SK-N-SH (cell line): ENCODE results near the gene POLR3B. TPM values are rescaled to one million over a fixed set of nuclear protein-coding genes. Genes with fewer than 3 reads are reported as not detected.
A peak's percentile ranks its signal among the peaks of the same experiment; 100 is the strongest.

Source experiments
- CTCF ChIA-PET: fragments of 300-600, 350-600 bp; formaldehyde crosslinking; extraction: SDS; loops from one replicate; lab custom pipeline; 2021; lab: Yijun Ruan, JAX
- POLR2A ChIA-PET: fragments of 350-600 bp; sonication (Branson Sonifier 250); formaldehyde crosslinking; extraction: SDS; loops from one replicate; lab custom pipeline; 2020; ENCODE audit warnings: antibody characterized with exemption, inconsistent platforms; lab: Yijun Ruan, JAX
- DNase-seq: peaks from one replicate; pipeline ENCODE4 v3.0.0; 2012
- H2AFZ ChIP-seq: fragments of 200-600 bp; sonication (generic); 2 replicates; pipeline ENCODE4 v1.8.1; 2016; ENCODE audit warnings: antibody characterized with exemption, mild to moderate bottlenecking, low read depth
- H3F3A ChIP-seq: fragments of 200-600 bp; sonication (generic); replicated peaks from 2 replicates; pipeline ENCODE3; 2016; ENCODE audit warnings: antibody characterized with exemption, mild to moderate bottlenecking; ENCODE audit not compliant: insufficient read depth
- H3K27ac ChIP-seq, 2 experiments: fragments of 200-500 bp in 1 of 2; fragments of 200-600 bp in 1 of 2; sonication (Bioruptor generic) in 1 of 2; sonication (generic), shearing (Covaris generic) in 1 of 2; 2 replicates each; pipeline versions ENCODE4 v1.5.1 to v1.6.1; 2014 to 2016; ENCODE audit warnings: low read depth in 2 of 2, inconsistent platforms in 1 of 2, low read length in 1 of 2, mild to moderate bottlenecking in 1 of 2, mixed read lengths in 1 of 2
- H3K27me3 ChIP-seq: fragments of 200-600 bp; sonication (generic), shearing (Covaris generic); 2 replicates; pipeline ENCODE4 v1.6.1; 2016; ENCODE audit warnings: mixed run types; ENCODE audit not compliant: insufficient read depth
- H3K36me3 ChIP-seq, 2 experiments: fragments of 200-500 bp in 1 of 2; fragments of 200-600 bp in 1 of 2; sonication (Bioruptor generic) in 1 of 2; sonication (generic) in 1 of 2; replicated peaks in 1 of 2; 2 replicates each; pipeline versions ENCODE3 to v1.5.1; 2014 to 2016; ENCODE audit warnings: low read length in 1 of 2, mild to moderate bottlenecking in 1 of 2; ENCODE audit not compliant: insufficient read depth in 2 of 2, control insufficient read depth in 1 of 2
- H3K4me1 ChIP-seq, 2 experiments: fragments of 200-500 bp in 1 of 2; fragments of 200-600 bp in 1 of 2; sonication (Bioruptor generic) in 1 of 2; sonication (generic), shearing (Covaris generic) in 1 of 2; 2 replicates each; pipeline versions ENCODE4 v1.5.1 to v1.6.1; 2014 to 2016; ENCODE audit warnings: low read depth in 1 of 2, low read length in 1 of 2, mixed run types in 1 of 2; ENCODE audit not compliant: insufficient read depth in 2 of 2, control insufficient read depth in 1 of 2
- H3K4me2 ChIP-seq: fragments of 200-600 bp; sonication (generic), shearing (Covaris generic); 2 replicates; pipeline ENCODE4 v1.6.1; 2017; ENCODE audit warnings: mixed run types
- H3K4me3 ChIP-seq, 2 experiments: fragments of 200-500 bp in 1 of 2; fragments of 200-600 bp in 1 of 2; sonication (Bioruptor generic) in 1 of 2; sonication (generic), shearing (Covaris generic) in 1 of 2; 2 replicates each; pipeline versions ENCODE4 v1.5.1 to v1.8.1; 2014 to 2016; ENCODE audit warnings: low read depth in 2 of 2, inconsistent platforms in 1 of 2, low read length in 1 of 2, mild to moderate bottlenecking in 1 of 2, mixed read lengths in 1 of 2, moderate library complexity in 1 of 2
- H3K79me2 ChIP-seq: fragments of 200-600 bp; sonication (generic); 2 replicates; pipeline ENCODE4 v1.8.1; 2017; ENCODE audit warnings: mild to moderate bottlenecking; ENCODE audit not compliant: insufficient read depth
- H3K9ac ChIP-seq: fragments of 200-600 bp; sonication (generic); 2 replicates; pipeline ENCODE4 v1.6.1; 2017; ENCODE audit warnings: mixed run types
- H3K9me2 ChIP-seq: fragments of 200-600 bp; sonication (generic); 2 replicates; pipeline ENCODE4 v1.6.1; 2017; ENCODE audit warnings: mixed run types
- H3K9me3 ChIP-seq: fragments of 200-600 bp; sonication (generic); 2 replicates; pipeline ENCODE4 v1.6.1; 2017; ENCODE audit warnings: mixed run types, mild to moderate bottlenecking, moderate library complexity
- H4K20me1 ChIP-seq: fragments of 200-600 bp; sonication (generic); 2 replicates; pipeline ENCODE4 v1.6.1; 2017; ENCODE audit warnings: mild to moderate bottlenecking, mixed run types; ENCODE audit not compliant: insufficient read depth
- CHD2 ChIP-seq: fragments of 150-350 bp; IDR thresholded peaks from 2 replicates; pipeline ENCODE4 v1.6.1; 2018; ENCODE audit warnings: low read length; ENCODE audit not compliant: partially characterized antibody
- ELF1 ChIP-seq: IDR thresholded peaks from 2 replicates; pipeline ENCODE4 v1.4.0; 2012
- EZH2phosphoT487 ChIP-seq: fragments of 200-600 bp; sonication (generic); IDR thresholded peaks from 2 replicates; pipeline ENCODE4 v1.6.1; 2017; ENCODE audit warnings: low read depth, mixed run types, mild to moderate bottlenecking, antibody characterized with exemption, moderate library complexity, borderline replicate concordance
- FOXJ3 ChIP-seq: sonication (generic); formaldehyde crosslinking; IDR thresholded peaks from 2 replicates; pipeline ENCODE4 v1.5.1; 2020; ENCODE audit warnings: mild to moderate bottlenecking, missing genetic modification reagents
- GATA2 ChIP-seq: sonication (generic); formaldehyde crosslinking; IDR thresholded peaks from 2 replicates; pipeline ENCODE4 v1.5.0; 2020; ENCODE audit warnings: mild to moderate bottlenecking, missing genetic modification reagents
- MXI1 ChIP-seq: IDR thresholded peaks from 2 replicates; pipeline ENCODE4 v1.6.1; 2012; ENCODE audit warnings: mild to moderate bottlenecking, low read depth, low read length, improper control_type of control experiment
- NFIC ChIP-seq: IDR thresholded peaks from 2 replicates; pipeline ENCODE4 v1.4.0; 2012; ENCODE audit warnings: borderline replicate concordance
- RCOR1 ChIP-seq: fragments of 150-350 bp; IDR thresholded peaks from 2 replicates; pipeline ENCODE4 v1.6.1; 2017; ENCODE audit warnings: antibody characterized with exemption, low read length
- RXRA ChIP-seq: IDR thresholded peaks from 2 replicates; pipeline ENCODE4 v1.4.0; 2012; ENCODE audit warnings: low read depth, mild to moderate bottlenecking, borderline replicate concordance
- SIN3A ChIP-seq: IDR thresholded peaks from 2 replicates; pipeline ENCODE4 v1.6.1; 2012; ENCODE audit warnings: low read depth, mild to moderate bottlenecking, low read length, moderate library complexity, borderline replicate concordance
- SMC3 ChIP-seq: IDR thresholded peaks from 2 replicates; pipeline ENCODE4 v1.6.1; 2012; ENCODE audit warnings: low read depth, low read length, improper control_type of control experiment
- TAF1 ChIP-seq: IDR thresholded peaks from 2 replicates; pipeline ENCODE4 v1.6.1; 2012; ENCODE audit warnings: low read depth, mild to moderate bottlenecking, low read length, moderate library complexity, borderline replicate concordance
- TCF12 ChIP-seq: IDR thresholded peaks from 2 replicates; pipeline ENCODE4 v1.4.0; 2012
- WGBS: methylation state at CpG from one replicate; pipeline ENCODE4 v1.1.6; 2017; ENCODE audit warnings: low lambda C conversion rate; 5-methylcytosine and 5-hydroxymethylcytosine counted together
- polyA plus RNA-seq, 3 experiments: library from polyadenylated mRNA; depleted of rRNA; stranded (reverse); fragments of >200 nt; gene quantifications; 2 replicates each; pipeline ENCODE4 v1.2.3, GENCODE V29; 2012
- TF ChIP-seq, protein P1 (sequence below): fragments of 150-350 bp; IDR thresholded peaks from 2 replicates; pipeline ENCODE4 v1.6.1; 2016; ENCODE audit warnings: mild to moderate bottlenecking, low read depth, low read length
- TF ChIP-seq, protein P2 (sequence below): IDR thresholded peaks from 2 replicates; pipeline ENCODE4 v1.4.0; 2012; ENCODE audit warnings: low read depth, borderline replicate concordance
- TF ChIP-seq, protein P3 (sequence below): fragments of 150-350 bp; IDR thresholded peaks from 2 replicates; pipeline ENCODE4 v1.6.1; 2017; ENCODE audit warnings: antibody characterized with exemption, low read length, low read depth, borderline replicate concordance
- TF ChIP-seq, protein P4 (sequence below): IDR thresholded peaks from 2 replicates; pipeline ENCODE4 v1.4.0; 2012; ENCODE audit warnings: low read depth
- TF ChIP-seq, protein P5 (sequence below): IDR thresholded peaks from 2 replicates; pipeline ENCODE4 v1.6.1; 2012; ENCODE audit warnings: mild to moderate bottlenecking, low read depth, low read length, moderate library complexity

POLR3B gene
- polyA plus RNA-seq, 1 of the 3 experiments (the other 2 are of a cell fraction): 3.3 TPM

DNA sequence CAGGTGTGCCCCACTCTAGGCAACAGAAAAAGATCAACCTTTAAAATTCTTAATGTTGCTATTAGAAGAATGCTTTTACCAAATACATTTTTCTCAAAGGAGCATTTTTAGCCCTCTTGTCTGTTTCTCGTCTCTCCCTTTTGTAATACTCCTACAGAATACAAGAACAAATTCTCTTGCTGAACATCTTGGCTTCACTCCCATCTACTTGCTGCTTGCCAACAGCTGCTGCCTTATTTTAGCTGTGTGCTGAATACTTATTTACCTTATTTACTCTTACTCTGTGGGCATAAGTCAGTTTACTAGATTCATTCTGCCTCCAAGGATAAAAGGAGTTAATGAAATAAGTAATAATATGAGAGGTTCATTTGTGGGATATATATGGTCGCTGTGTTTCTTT lies 70.8 kb downstream of the POLR3B start:
- CTCF ChIA-PET: interaction anchor here (0.9 kb wide), 1 partner anchor 1045 kb away, joined by 3 read pairs; no protein-coding TSS in a partner anchor
- Histone ChIP-seq H2AFZ (no peak overlapping the region), H3K27me3 (no peaks in the 10 kb centered on the region), H3K4me2 (no peak overlapping the region), H3K79me2 (no peaks in the 10 kb centered on the region), H3F3A (no peaks in the 10 kb centered on the region), H3K9me2 (no peaks in the 10 kb centered on the region), H3K27ac (peak overlapping the region in 1 of 2 experiments; percentile 62; a peak in 2 of 4 replicates), H3K4me1 (no peaks in the 10 kb centered on the region; a peak in 1 of 4 replicates), H3K9me3 (no peaks in the 10 kb centered on the region), H3K9ac (no peak overlapping the region), H3K36me3 (peaks cover 13 to 20% of the 10 kb centered on the region in 2 experiments), H3K4me3 (no peak overlapping the region), H4K20me1 (no peaks in the 10 kb centered on the region)
- WGBS: 87% methylated on average over 2 of the region's 2 CpGs
- DNase-seq: no peak
- POLR2A ChIA-PET: no interaction called here
- TF ChIP-seq NFIC: peak; percentile 8; the same call in 1 of the 2 replicates
- TF ChIP-seq, protein P1, sequence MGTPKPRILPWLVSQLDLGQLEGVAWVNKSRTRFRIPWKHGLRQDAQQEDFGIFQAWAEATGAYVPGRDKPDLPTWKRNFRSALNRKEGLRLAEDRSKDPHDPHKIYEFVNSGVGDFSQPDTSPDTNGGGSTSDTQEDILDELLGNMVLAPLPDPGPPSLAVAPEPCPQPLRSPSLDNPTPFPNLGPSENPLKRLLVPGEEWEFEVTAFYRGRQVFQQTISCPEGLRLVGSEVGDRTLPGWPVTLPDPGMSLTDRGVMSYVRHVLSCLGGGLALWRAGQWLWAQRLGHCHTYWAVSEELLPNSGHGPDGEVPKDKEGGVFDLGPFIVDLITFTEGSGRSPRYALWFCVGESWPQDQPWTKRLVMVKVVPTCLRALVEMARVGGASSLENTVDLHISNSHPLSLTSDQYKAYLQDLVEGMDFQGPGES: no peak
- 0 out of 2 replicates have a peak, but pooled peaks have one; percentile 5 for TF ChIP-seq TCF12

DNA sequence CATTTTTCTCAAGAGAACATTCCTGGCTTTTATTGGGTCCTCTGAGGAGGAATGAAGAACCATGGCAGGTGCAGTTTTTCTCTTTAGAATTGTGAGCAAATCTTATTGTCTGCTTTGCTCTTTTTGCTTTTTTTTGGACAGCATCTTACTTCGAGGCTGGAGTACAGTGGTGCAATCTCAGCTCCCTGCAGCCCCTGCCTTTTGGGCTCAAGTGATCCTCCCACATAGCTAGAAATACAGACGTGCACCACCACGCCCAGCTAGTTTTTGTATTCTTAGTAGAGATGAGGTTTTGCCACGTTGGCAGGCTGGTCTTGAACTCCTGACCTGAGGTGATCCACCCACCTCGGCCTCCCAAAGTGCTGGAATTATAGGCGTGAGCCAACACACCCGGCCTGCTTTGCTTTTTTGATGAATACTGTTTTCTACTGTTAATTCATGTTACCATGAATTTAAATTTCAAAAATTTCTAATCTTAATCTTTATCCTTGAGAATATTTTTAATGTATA lies 71.5 kb downstream of the POLR3B start:
- H3K79me2 ChIP-seq: no peaks in the 10 kb centered on the region
- no peaks in the 10 kb centered on the region for H3K27me3 ChIP-seq
- no peaks in the 10 kb centered on the region for H4K20me1 ChIP-seq
- no peaks in the 10 kb centered on the region for H3F3A ChIP-seq
- H3K4me3 ChIP-seq: no peak overlapping the region
- no peak for DNase-seq
- no peaks in the 10 kb centered on the region; a peak in 1 of 4 replicates for H3K4me1 ChIP-seq
- no peak overlapping the region for H3K27ac ChIP-seq
- no peak overlapping the region for H3K9ac ChIP-seq
- no peaks in the 10 kb centered on the region for H3K9me3 ChIP-seq
- no peak overlapping the region for H2AFZ ChIP-seq
- WGBS: 86% methylated on average over 7 of the region's 7 CpGs
- no peak overlapping the region for H3K4me2 ChIP-seq
- H3K9me2 ChIP-seq: no peaks in the 10 kb centered on the region
- ChIA-PET CTCF (interaction anchor here (0.9 kb wide), 1 partner anchor 1046 kb away, joined by 3 read pairs; no protein-coding TSS in a partner anchor), POLR2A (no interaction called here)
- H3K36me3 ChIP-seq: peaks cover 20 to 24% of the 10 kb centered on the region in 2 experiments
- TF ChIP-seq, protein P2, sequence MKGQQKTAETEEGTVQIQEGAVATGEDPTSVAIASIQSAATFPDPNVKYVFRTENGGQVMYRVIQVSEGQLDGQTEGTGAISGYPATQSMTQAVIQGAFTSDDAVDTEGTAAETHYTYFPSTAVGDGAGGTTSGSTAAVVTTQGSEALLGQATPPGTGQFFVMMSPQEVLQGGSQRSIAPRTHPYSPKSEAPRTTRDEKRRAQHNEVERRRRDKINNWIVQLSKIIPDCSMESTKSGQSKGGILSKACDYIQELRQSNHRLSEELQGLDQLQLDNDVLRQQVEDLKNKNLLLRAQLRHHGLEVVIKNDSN: no peak
- TF ChIP-seq GATA2 (CRISPR knock-in tag) (no peak), SIN3A (no peak), FOXJ3 (no peak), RXRA (no peak), ELF1 (no peak), NFIC (no peak), TAF1 (no peak), TCF12 (no peak), RCOR1 (no peak), MXI1 (no peak), EZH2phosphoT487 (no peak), CHD2 (no peak), SMC3 (no peak)
- TF ChIP-seq, protein P3, sequence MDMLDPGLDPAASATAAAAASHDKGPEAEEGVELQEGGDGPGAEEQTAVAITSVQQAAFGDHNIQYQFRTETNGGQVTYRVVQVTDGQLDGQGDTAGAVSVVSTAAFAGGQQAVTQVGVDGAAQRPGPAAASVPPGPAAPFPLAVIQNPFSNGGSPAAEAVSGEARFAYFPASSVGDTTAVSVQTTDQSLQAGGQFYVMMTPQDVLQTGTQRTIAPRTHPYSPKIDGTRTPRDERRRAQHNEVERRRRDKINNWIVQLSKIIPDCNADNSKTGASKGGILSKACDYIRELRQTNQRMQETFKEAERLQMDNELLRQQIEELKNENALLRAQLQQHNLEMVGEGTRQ: no peak
- TF ChIP-seq, protein P1: no peak
- TF ChIP-seq, protein P4, sequence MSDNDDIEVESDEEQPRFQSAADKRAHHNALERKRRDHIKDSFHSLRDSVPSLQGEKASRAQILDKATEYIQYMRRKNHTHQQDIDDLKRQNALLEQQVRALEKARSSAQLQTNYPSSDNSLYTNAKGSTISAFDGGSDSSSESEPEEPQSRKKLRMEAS: no peak
- TF ChIP-seq, protein P5, sequence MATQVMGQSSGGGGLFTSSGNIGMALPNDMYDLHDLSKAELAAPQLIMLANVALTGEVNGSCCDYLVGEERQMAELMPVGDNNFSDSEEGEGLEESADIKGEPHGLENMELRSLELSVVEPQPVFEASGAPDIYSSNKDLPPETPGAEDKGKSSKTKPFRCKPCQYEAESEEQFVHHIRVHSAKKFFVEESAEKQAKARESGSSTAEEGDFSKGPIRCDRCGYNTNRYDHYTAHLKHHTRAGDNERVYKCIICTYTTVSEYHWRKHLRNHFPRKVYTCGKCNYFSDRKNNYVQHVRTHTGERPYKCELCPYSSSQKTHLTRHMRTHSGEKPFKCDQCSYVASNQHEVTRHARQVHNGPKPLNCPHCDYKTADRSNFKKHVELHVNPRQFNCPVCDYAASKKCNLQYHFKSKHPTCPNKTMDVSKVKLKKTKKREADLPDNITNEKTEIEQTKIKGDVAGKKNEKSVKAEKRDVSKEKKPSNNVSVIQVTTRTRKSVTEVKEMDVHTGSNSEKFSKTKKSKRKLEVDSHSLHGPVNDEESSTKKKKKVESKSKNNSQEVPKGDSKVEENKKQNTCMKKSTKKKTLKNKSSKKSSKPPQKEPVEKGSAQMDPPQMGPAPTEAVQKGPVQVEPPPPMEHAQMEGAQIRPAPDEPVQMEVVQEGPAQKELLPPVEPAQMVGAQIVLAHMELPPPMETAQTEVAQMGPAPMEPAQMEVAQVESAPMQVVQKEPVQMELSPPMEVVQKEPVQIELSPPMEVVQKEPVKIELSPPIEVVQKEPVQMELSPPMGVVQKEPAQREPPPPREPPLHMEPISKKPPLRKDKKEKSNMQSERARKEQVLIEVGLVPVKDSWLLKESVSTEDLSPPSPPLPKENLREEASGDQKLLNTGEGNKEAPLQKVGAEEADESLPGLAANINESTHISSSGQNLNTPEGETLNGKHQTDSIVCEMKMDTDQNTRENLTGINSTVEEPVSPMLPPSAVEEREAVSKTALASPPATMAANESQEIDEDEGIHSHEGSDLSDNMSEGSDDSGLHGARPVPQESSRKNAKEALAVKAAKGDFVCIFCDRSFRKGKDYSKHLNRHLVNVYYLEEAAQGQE: no peak
